ENCODE measurements around the gene INTS4. TPM values are rescaled to one million over a fixed set of nuclear protein-coding genes. Genes with fewer than 3 reads are reported as not detected.

Gene INTS4
- polyA plus RNA-seq, 3 donors, result 23.5 to 41.7 (median 29.0) TPM

GRCh38 chr11:77884829-77885190 is 109.7 kb downstream of the INTS4 start:
- no peaks in the 10 kb centered on the region for H3K4me1 ChIP-seq (ENCODE audit: control insufficient read depth in 1 of 2, insufficient read depth in 2 of 2, low read length in 2 of 2)
- no peak for TF ChIP-seq CTCF (IDR thresholded peaks at IDR 0.05)
- Mint-ChIP-seq H3K27me3 (ENCODE audit: low read depth in 3 of 3) (no peaks in the 10 kb centered on the region), H3K27ac (peak overlapping the region in 1 of 7 donors; percentile 57), H3K4me1 (no peaks in the 10 kb centered on the region), H3K4me3 (no peak overlapping the region), H3K9me3 (peaks cover 0 to 2% (median 0%) of the 10 kb centered on the region in 7 donors), H3K36me3 (peaks cover 78 to 84% of the 10 kb centered on the region in 2 donors)
- intact Hi-C loops (cut with micrococcal nuclease), result no loop called here
- H3K27ac ChIP-seq (ENCODE audit: low read depth in 1 of 2, low read length in 2 of 2), result no peak overlapping the region
- no peaks in the 10 kb centered on the region for H3K9me3 ChIP-seq (replicated peaks in 1 of 2; ENCODE audit: control insufficient read depth in 1 of 2, insufficient read depth in 1 of 2, low read length in 2 of 2)
- no peak overlapping the region for H2AFZ ChIP-seq (ENCODE audit: insufficient read depth, low read depth, low read length, poor library complexity, severe bottlenecking)
- no peaks in the 10 kb centered on the region for H3K27me3 ChIP-seq (ENCODE audit: control insufficient read depth in 2 of 2, insufficient read depth in 2 of 2, low read length in 2 of 2)
- no peak overlapping the region for H3K4me2 ChIP-seq (replicated peaks; ENCODE audit: extremely low read depth, low read length, poor library complexity, severe bottlenecking)
- H3K36me3 ChIP-seq (replicated peaks in 1 of 2; ENCODE audit: control insufficient read depth in 1 of 2, insufficient read depth in 2 of 2, low read length in 2 of 2), result peaks cover 60 to 72% of the 10 kb centered on the region in 2 donors
- no peaks in the 10 kb centered on the region for H4K20me1 ChIP-seq (ENCODE audit: insufficient read depth, low read length)
- H3K79me2 ChIP-seq (ENCODE audit: insufficient read depth, low read length), result no peaks in the 10 kb centered on the region
- 93% methylated on average over 3 of the region's 6 CpGs for WGBS (ENCODE audit: insufficient coverage)
- no peak overlapping the region for H3K4me3 ChIP-seq (replicated peaks in 1 of 3; ENCODE audit: low read depth in 2 of 3, low read length in 3 of 3)
- H3K9ac ChIP-seq (ENCODE audit: insufficient read depth, low read length, poor library complexity, severe bottlenecking), result no peak overlapping the region
- DNase-seq, result no peak

GRCh38 chr11:77884186-77884828 is 110.2 kb downstream of the INTS4 start:
- Histone ChIP-seq H3K36me3 (replicated peaks in 1 of 2; ENCODE audit: control insufficient read depth in 1 of 2, insufficient read depth in 2 of 2, low read length in 2 of 2) (peaks cover 61 to 73% of the 10 kb centered on the region in 2 donors), H4K20me1 (ENCODE audit: insufficient read depth, low read length) (no peaks in the 10 kb centered on the region), H3K9ac (ENCODE audit: insufficient read depth, low read length, poor library complexity, severe bottlenecking) (no peak overlapping the region), H3K9me3 (replicated peaks in 1 of 2; ENCODE audit: control insufficient read depth in 1 of 2, insufficient read depth in 1 of 2, low read length in 2 of 2) (no peaks in the 10 kb centered on the region), H2AFZ (ENCODE audit: insufficient read depth, low read depth, low read length, poor library complexity, severe bottlenecking) (no peak overlapping the region), H3K4me1 (ENCODE audit: control insufficient read depth in 1 of 2, insufficient read depth in 2 of 2, low read length in 2 of 2) (no peaks in the 10 kb centered on the region), H3K27me3 (ENCODE audit: control insufficient read depth in 2 of 2, insufficient read depth in 2 of 2, low read length in 2 of 2) (no peaks in the 10 kb centered on the region), H3K4me3 (replicated peaks in 1 of 3; ENCODE audit: low read depth in 2 of 3, low read length in 3 of 3) (no peak overlapping the region), H3K79me2 (ENCODE audit: insufficient read depth, low read length) (no peaks in the 10 kb centered on the region), H3K4me2 (replicated peaks; ENCODE audit: extremely low read depth, low read length, poor library complexity, severe bottlenecking) (no peak overlapping the region), H3K27ac (ENCODE audit: low read depth in 1 of 2, low read length in 2 of 2) (no peak overlapping the region)
- Mint-ChIP-seq H3K4me1 (no peaks in the 10 kb centered on the region), H3K36me3 (peaks cover 78 to 85% of the 10 kb centered on the region in 2 donors), H3K9me3 (peaks cover 0 to 1% (median 0%) of the 10 kb centered on the region in 7 donors), H3K4me3 (no peak overlapping the region), H3K27ac (peak overlapping the region in 1 of 7 donors; percentile 57), H3K27me3 (ENCODE audit: low read depth in 3 of 3) (no peaks in the 10 kb centered on the region)
- 100% methylated on average over 3 of the region's 6 CpGs for WGBS (ENCODE audit: insufficient coverage)
- DNase-seq, result no peak
- intact Hi-C loops (cut with micrococcal nuclease), result no loop called here
- TF ChIP-seq CTCF (IDR thresholded peaks at IDR 0.05), result no peak

Data from CD14-positive monocyte (primary cell).